H1 (cell line): ENCODE measurements around the gene ZNF286A. TPM values are rescaled to one million over a fixed set of nuclear protein-coding genes. Genes with fewer than 3 reads are reported as not detected.
"Not testable (repeated sequence)": the region's sequence is repeated elsewhere in the genome, so short reads cannot be mapped to it uniquely, and the experiment has no call there.

ENCODE experiments used
- CTCF ChIA-PET: fragments of 300-600 bp; sonication (Branson Sonifier 250); formaldehyde crosslinking; loops from one replicate; lab custom pipeline; 2021; ENCODE audit not compliant: partially characterized antibody; lab: Charles Lee
- POLR2A ChIA-PET: fragments of 300-600 bp; sonication (Branson Sonifier 250); formaldehyde crosslinking; loops from one replicate; lab custom pipeline; 2021; ENCODE audit warnings: inconsistent platforms; ENCODE audit not compliant: partially characterized antibody; lab: Charles Lee
- DNase-seq, 2 experiments: peaks; one replicate each; pipeline versions ENCODE4 v3.0.0 to v3.0.0-alpha.2; 2010 to 2022; ENCODE audit warnings: low spot score in 2 of 2, low read depth in 1 of 2, mixed read lengths in 1 of 2
- FAIRE-seq: peaks from 2 replicates; lab custom pipeline; 2011; peaks lifted over from hg19 to GRCh38; lab: Jason Lieb, UNC
- H2AFZ ChIP-seq: 2 replicates; pipeline ENCODE4 v1.8.1; 2012; ENCODE audit warnings: low read length, inconsistent platforms
- H2AK5ac ChIP-seq: 2 replicates; pipeline ENCODE4 v1.6.1; 2013; ENCODE audit warnings: low read depth, low read length
- H2BK120ac ChIP-seq: replicated peaks from 2 replicates; pipeline ENCODE3; 2013; ENCODE audit warnings: low read depth, low read length, inconsistent platforms
- H2BK12ac ChIP-seq: 2 replicates; pipeline ENCODE4 v1.6.1; 2013; ENCODE audit warnings: low read depth, low read length
- H2BK15ac ChIP-seq: 2 replicates; pipeline ENCODE4 v1.6.1; 2013; ENCODE audit warnings: low read length
- H2BK20ac ChIP-seq: 2 replicates; pipeline ENCODE4 v1.6.1; 2013; ENCODE audit warnings: low read length
- H2BK5ac ChIP-seq: 2 replicates; pipeline ENCODE4 v1.6.1; 2013; ENCODE audit warnings: low read depth, low read length
- H3K14ac ChIP-seq: 2 replicates; pipeline ENCODE4 v1.6.1; 2013; ENCODE audit warnings: inconsistent platforms; ENCODE audit not compliant: insufficient read length
- H3K18ac ChIP-seq: 2 replicates; pipeline ENCODE4 v1.6.1; 2013; ENCODE audit warnings: low read length; ENCODE audit errors: extremely low read depth
- H3K23ac ChIP-seq: 2 replicates; pipeline ENCODE4 v1.6.1; 2013; ENCODE audit warnings: inconsistent platforms; ENCODE audit not compliant: insufficient read length
- H3K23me2 ChIP-seq: 2 replicates; pipeline ENCODE4 v1.6.1; 2013; ENCODE audit warnings: low read depth, low read length
- H3K27ac ChIP-seq: 2 replicates; pipeline ENCODE4 v1.6.1; 2011; ENCODE audit warnings: low read depth, low read length, inconsistent platforms
- H3K27me3 ChIP-seq, 4 experiments: replicated peaks in 1 of 4; 1 replicate in 1 of 4; 2 replicates in 3 of 4; pipeline versions ENCODE4 v1.6.1 to v1.8.1; 2011 to 2013; ENCODE audit warnings: low read length in 3 of 4, mild to moderate bottlenecking in 3 of 4, inconsistent platforms in 2 of 4, mixed read lengths in 2 of 4, moderate library complexity in 1 of 4; ENCODE audit not compliant: control insufficient read depth in 3 of 4, insufficient read depth in 3 of 4; ENCODE audit errors: extremely low read depth in 1 of 4
- H3K36me3 ChIP-seq, 4 experiments: 2 replicates each; pipeline versions ENCODE4 v1.6.1 to v1.8.1; 2011 to 2013; ENCODE audit warnings: mild to moderate bottlenecking in 4 of 4, low read length in 3 of 4, moderate library complexity in 2 of 4, control low read depth in 1 of 4, inconsistent platforms in 1 of 4; ENCODE audit not compliant: insufficient read depth in 4 of 4, control insufficient read depth in 2 of 4
- H3K4ac ChIP-seq: replicated peaks from 2 replicates; pipeline ENCODE3; 2013; ENCODE audit warnings: low read length, low read depth, mixed read lengths, inconsistent platforms; ENCODE audit not compliant: insufficient read length
- H3K4me1 ChIP-seq, 4 experiments: replicated peaks in 1 of 4; 1 replicate in 1 of 4; 2 replicates in 3 of 4; pipeline versions ENCODE4 v1.6.1 to v1.8.1; 2011 to 2013; ENCODE audit warnings: low read length in 3 of 4, inconsistent platforms in 2 of 4, mixed read lengths in 1 of 4; ENCODE audit not compliant: insufficient read depth in 4 of 4, control insufficient read depth in 3 of 4
- H3K4me2 ChIP-seq, 2 experiments: 2 replicates each; pipeline versions ENCODE4 v1.6.1 to v1.8.1; 2011 to 2013; ENCODE audit warnings: low read depth in 2 of 2, low read length in 2 of 2, control low read depth in 1 of 2, inconsistent platforms in 1 of 2, mild to moderate bottlenecking in 1 of 2; ENCODE audit not compliant: insufficient read depth in 1 of 2
- H3K4me3 ChIP-seq, 4 experiments: fragments of 200-600, 300-600 bp in 1 of 4; sonication (generic), shearing (Covaris generic), sonication (Bioruptor Twin) in 1 of 4; 2 replicates each; pipeline versions ENCODE4 v1.5.1 to v1.8.1; 2011 to 2016; ENCODE audit warnings: low read length in 4 of 4, low read depth in 3 of 4, control low read depth in 2 of 4, inconsistent platforms in 2 of 4, mild to moderate bottlenecking in 2 of 4, mixed read lengths in 1 of 4, moderate library complexity in 1 of 4; ENCODE audit not compliant: insufficient read depth in 2 of 4; ENCODE audit errors: extremely low read depth in 1 of 4
- H3K56ac ChIP-seq: replicated peaks from 2 replicates; pipeline ENCODE3; 2013; ENCODE audit warnings: low read depth, mild to moderate bottlenecking, mixed read lengths, low read length, inconsistent platforms; ENCODE audit not compliant: insufficient read length
- H3K79me1 ChIP-seq: 2 replicates; pipeline ENCODE4 v1.6.1; 2013; ENCODE audit warnings: low read depth, low read length, control low read depth
- H3K79me2 ChIP-seq, 2 experiments: 2 replicates each; pipeline versions ENCODE4 v1.6.1 to v1.8.1; 2012 to 2013; ENCODE audit warnings: low read length in 2 of 2, mild to moderate bottlenecking in 2 of 2, inconsistent platforms in 1 of 2; ENCODE audit not compliant: insufficient read depth in 2 of 2, control insufficient read depth in 1 of 2
- H3K9ac ChIP-seq, 4 experiments: replicated peaks in 1 of 4; 1 replicate in 1 of 4; 2 replicates in 3 of 4; pipeline versions ENCODE4 v1.6.1 to v1.8.1; 2011 to 2013; ENCODE audit warnings: low read depth in 3 of 4, low read length in 3 of 4, control low read depth in 2 of 4, mild to moderate bottlenecking in 2 of 4, moderate library complexity in 2 of 4, inconsistent platforms in 1 of 4; ENCODE audit errors: extremely low read depth in 1 of 4
- H3K9me3 ChIP-seq, 2 experiments: 2 replicates each; pipeline versions ENCODE4 v1.6.1 to v1.8.1; 2012 to 2013; ENCODE audit warnings: mild to moderate bottlenecking in 2 of 2, moderate library complexity in 2 of 2, control low read depth in 1 of 2, inconsistent platforms in 1 of 2, low read depth in 1 of 2, low read length in 1 of 2, mixed read lengths in 1 of 2; ENCODE audit not compliant: insufficient read depth in 2 of 2
- H4K20me1 ChIP-seq, 2 experiments: replicated peaks in 1 of 2; 2 replicates each; pipeline versions ENCODE3 to v1.8.1; 2011 to 2013; ENCODE audit warnings: inconsistent platforms in 2 of 2, low read length in 2 of 2, mild to moderate bottlenecking in 1 of 2; ENCODE audit not compliant: insufficient read depth in 2 of 2, control insufficient read depth in 1 of 2
- H4K5ac ChIP-seq: 2 replicates; pipeline ENCODE4 v1.6.1; 2013; ENCODE audit warnings: low read length, low read depth, mixed read lengths, inconsistent platforms; ENCODE audit not compliant: insufficient read length
- H4K8ac ChIP-seq: 2 replicates; pipeline ENCODE4 v1.8.0; 2013; ENCODE audit warnings: mild to moderate bottlenecking, moderate library complexity, low read length, inconsistent platforms; ENCODE audit not compliant: insufficient read depth; ENCODE audit errors: extremely low read depth
- H4K91ac ChIP-seq: replicated peaks from 2 replicates; pipeline ENCODE3; 2013; ENCODE audit warnings: low read length, mixed read lengths, inconsistent platforms; ENCODE audit not compliant: insufficient read length
- BACH1 ChIP-seq: IDR thresholded peaks from 2 replicates; pipeline ENCODE4 v1.6.1; 2012; ENCODE audit warnings: low read length, improper control_type of control experiment
- GABPA ChIP-seq: IDR thresholded peaks from 2 replicates; pipeline ENCODE4 v1.6.1; 2011; ENCODE audit warnings: mild to moderate bottlenecking, low read length, moderate library complexity, borderline replicate concordance; ENCODE audit not compliant: insufficient read depth
- KDM4A ChIP-seq: IDR thresholded peaks from one replicate; pipeline ENCODE4 v1.7.1; 2012; ENCODE audit warnings: low read depth, mild to moderate bottlenecking, moderate library complexity, low read length, inconsistent platforms; ENCODE audit not compliant: severe bottlenecking
- PHF8 ChIP-seq: fragments of 200-600 bp; sonication (generic); conservative IDR thresholded peaks from 2 replicates; pipeline ENCODE4 v1.7.1; 2012; ENCODE audit warnings: low read depth, mild to moderate bottlenecking, inconsistent platforms, low read length, moderate library complexity
- POLR2A ChIP-seq, 2 experiments: IDR thresholded peaks; 1 replicate in 1 of 2; 2 replicates in 1 of 2; pipeline ENCODE4 v1.6.1; 2011; ENCODE audit warnings: low read depth in 2 of 2, low read length in 2 of 2, mild to moderate bottlenecking in 2 of 2; ENCODE audit errors: control extremely low read depth in 1 of 2
- SIX5 ChIP-seq: IDR thresholded peaks from 2 replicates; pipeline ENCODE4 v1.6.1; 2011; ENCODE audit warnings: mild to moderate bottlenecking, low read depth, low read length
- TAF1 ChIP-seq: IDR thresholded peaks from 2 replicates; pipeline ENCODE4 v1.6.1; 2011; ENCODE audit warnings: mild to moderate bottlenecking, low read depth, low read length
- WGBS, 2 experiments: shearing (Covaris generic) in 1 of 2; methylation state at CpG; one replicate each; pipeline versions ENCODE4 v1.1.6 to v1.1.7; 2013 to 2015; ENCODE audit warnings: low lambda C conversion rate in 2 of 2, mixed read lengths in 2 of 2, inconsistent platforms in 1 of 2, low coverage in 1 of 2, missing lambda C conversion rate in 1 of 2; ENCODE audit not compliant: insufficient replicate concordance in 2 of 2, insufficient coverage in 1 of 2, insufficient read length in 1 of 2; ENCODE audit errors: extremely low coverage in 1 of 2, missing lambda C conversion rate in 1 of 2; 5-methylcytosine and 5-hydroxymethylcytosine counted together
- polyA plus RNA-seq, 7 experiments: library from polyadenylated mRNA; depleted of rRNA in 3 of 7; stranded (reverse) in 5 of 7; unstranded in 2 of 7; fragments of >200 nt in 5 of 7; fragments of 200-250 nt in 2 of 7; gene quantifications; 1 replicate in 5 of 7; 2 replicates in 1 of 7; 4 replicates in 1 of 7; pipeline versions ENCODE4 v1.2.1 to v1.2.3, GENCODE V29; 2011 to 2013; ENCODE audit warnings: missing spikeins in 2 of 7, mixed read lengths in 2 of 7
- total RNA-seq: library from RNA; stranded (reverse); fragmentation: NEBNext Ultra II Directional; extraction: Animal tissue kit (Norgen Biotek cat#: 25700); gene quantifications from 2 replicates; pipeline ENCODE4 v1.2.1, GENCODE V29; 2021

ZNF286A gene
- total and polyA plus RNA-seq, 2 of the 8 experiments (the other 6 are each of a cell fraction or from before 2014, with no cell fraction given), result 18.2 to 100.0 TPM

DNA sequence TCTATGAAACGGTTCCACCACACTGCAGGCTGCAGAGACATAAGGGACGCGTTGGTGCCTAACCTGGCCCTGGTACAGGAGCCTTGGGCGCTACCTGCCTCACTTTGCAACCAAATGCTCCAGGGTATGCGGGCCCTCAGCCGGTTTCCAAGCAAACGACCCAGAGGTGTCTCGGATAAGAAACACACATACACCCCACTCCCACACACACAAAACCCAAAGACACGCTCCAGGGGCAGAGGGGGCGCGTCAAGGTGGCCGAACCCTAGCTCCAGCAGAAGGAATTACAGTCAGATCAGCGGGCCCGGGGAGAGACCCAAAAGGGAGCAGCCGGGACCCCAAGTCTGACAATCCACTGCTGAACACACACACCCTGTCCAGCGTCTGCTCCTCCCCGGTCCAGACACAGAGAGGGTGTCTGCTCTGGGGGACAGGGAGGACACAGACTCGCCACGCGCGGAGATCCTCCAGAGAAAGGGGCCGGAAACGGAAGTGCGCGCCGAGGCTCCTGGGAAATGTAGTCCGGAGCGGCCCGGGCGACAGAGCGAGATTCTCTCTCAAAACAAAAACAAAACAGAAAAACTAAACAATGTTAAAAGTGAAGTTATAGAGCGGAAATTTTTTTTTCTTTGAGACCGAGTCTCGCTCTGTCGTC is 15.6 kb upstream of the ZNF286A start, which contains the start of gene TRIM16:
Gene TRIM16 (minus strand): TSS at position 488 of the 655 bp plus-strand sequence. CDS start 32,702 bp downstream, outside the sequence.
- Histone ChIP-seq H2AFZ (peak within 1 kb of the TSS; percentile 11; the same call in 1 of the 2 replicates), H3K4me2 (peak within 1 kb of the TSS; percentile 69 to 95), H3K9ac (peak within 1 kb of the TSS in 2 of 4 experiments; percentile 35 to 51; a peak in 4 of 7 replicates), H3K4me3 (peak within 1 kb of the TSS; percentile 67 to 88 (median 82))
- H4K8ac ChIP-seq, CTCF ChIA-PET, H3K27ac ChIP-seq, H4K5ac ChIP-seq, H3K23ac ChIP-seq, H2BK5ac ChIP-seq, H3K4ac ChIP-seq, POLR2A ChIA-PET, H3K18ac ChIP-seq, H4K91ac ChIP-seq, H3K36me3 ChIP-seq, H2BK15ac ChIP-seq, H3K79me1 ChIP-seq, H2BK120ac ChIP-seq, H3K9me3 ChIP-seq, H3K27me3 ChIP-seq, H3K56ac ChIP-seq, H3K14ac ChIP-seq, H3K23me2 ChIP-seq: not testable (repeated sequence)
- 5% methylated on average over 28 of the region's 35 CpGs; no CpG with 5 or more reads in 1 of the 2 experiments for WGBS, 2 experiments
- peak in 1 of 2 experiments; percentile 77 for DNase-seq
- peak; percentile 67 for TF ChIP-seq SIX5
- peak; percentile 94 for TF ChIP-seq GABPA
- TF ChIP-seq TAF1, result 0 out of 2 replicates have a peak, but pooled peaks have one; percentile 34
- TF ChIP-seq POLR2A (IDR thresholded peaks at IDR 0.05; ENCODE audit: control extremely low read depth in 1 of 2, low read depth in 2 of 2, low read length in 2 of 2), result 0 out of 3 replicates have a peak, but pooled peaks of 1 of the 2 experiments have one; percentile 40
- TF ChIP-seq PHF8, result peak; percentile 48; the same call in 1 of the 2 replicates
- TF ChIP-seq BACH1, result peak; percentile 12; the same call in 1 of the 2 replicates
- peak; percentile 58 for TF ChIP-seq KDM4A
- TF ChIP-seq, all 59 proteins: peak for 7; not testable (repeated sequence) for 52
- not testable (repeated sequence) for H2AK5ac ChIP-seq, H2BK20ac ChIP-seq, H2BK12ac ChIP-seq, H3K79me2 ChIP-seq, H3K4me1 ChIP-seq, FAIRE-seq, H4K20me1 ChIP-seq
